Liver (tissue), 9 donors: ENCODE data around the gene LMOD3. TPM values are rescaled to one million over a fixed set of nuclear protein-coding genes. Genes with fewer than 3 reads are reported as not detected.

Experiments
- DNase-seq: peaks from one replicate; pipeline ENCODE4 v3.0.0-alpha.2; 2017; ENCODE audit warnings: low spot score
- H3K27ac ChIP-seq, 2 donors: one replicate each; pipeline ENCODE4 v1.7.0; 2013; ENCODE audit warnings: inconsistent platforms in 2 of 2, low read length in 2 of 2, control low read depth in 1 of 2, low read depth in 1 of 2, mild to moderate bottlenecking in 1 of 2
- H3K27me3 ChIP-seq, 4 donors: one replicate each; pipeline versions ENCODE4 v1.6.1 to v1.7.0; 2013; ENCODE audit warnings: low read length in 3 of 4, inconsistent platforms in 1 of 4, mild to moderate bottlenecking in 1 of 4, moderate library complexity in 1 of 4; ENCODE audit not compliant: control insufficient read depth in 4 of 4, insufficient read depth in 4 of 4
- H3K36me3 ChIP-seq, 4 donors: one replicate each; pipeline versions ENCODE4 v1.6.1 to v1.7.0; 2013; ENCODE audit warnings: low read length in 3 of 4, mild to moderate bottlenecking in 3 of 4, low read depth in 1 of 4, moderate library complexity in 1 of 4; ENCODE audit not compliant: control insufficient read depth in 4 of 4, insufficient read depth in 3 of 4
- H3K4me1 ChIP-seq, 4 donors: one replicate each; pipeline versions ENCODE4 v1.6.1 to v1.7.0; 2013; ENCODE audit warnings: low read length in 3 of 4, mild to moderate bottlenecking in 3 of 4, moderate library complexity in 1 of 4; ENCODE audit not compliant: control insufficient read depth in 4 of 4, insufficient read depth in 4 of 4
- H3K4me3 ChIP-seq, 3 donors: one replicate each; pipeline versions ENCODE4 v1.6.1 to v1.7.0; 2013; ENCODE audit warnings: low read length in 3 of 3, control low read depth in 1 of 3, low read depth in 1 of 3, mild to moderate bottlenecking in 1 of 3
- H3K9ac ChIP-seq, 2 donors: one replicate each; pipeline ENCODE4 v1.7.0; 2013; ENCODE audit warnings: low read length in 2 of 2, mild to moderate bottlenecking in 2 of 2, moderate library complexity in 2 of 2, control low read depth in 1 of 2, low read depth in 1 of 2
- H3K9me3 ChIP-seq, 4 donors: one replicate each; pipeline versions ENCODE4 v1.6.1 to v1.7.0; 2013; ENCODE audit warnings: low read length in 3 of 4; ENCODE audit not compliant: control insufficient read depth in 4 of 4
- ATF3 ChIP-seq: IDR thresholded peaks from 2 replicates; pipeline ENCODE4 v1.6.1; 2016; ENCODE audit warnings: antibody characterized with exemption
- EGR1 ChIP-seq, 2 donors: IDR thresholded peaks; 2 replicates each; pipeline ENCODE4 v1.6.1; 2016 to 2018; ENCODE audit warnings: antibody characterized with exemption in 2 of 2, low read depth in 2 of 2
- FOXA2 ChIP-seq: IDR thresholded peaks from 2 replicates; pipeline ENCODE4 v1.6.1; 2016; ENCODE audit warnings: antibody characterized with exemption
- HNF4A ChIP-seq, 2 donors: conservative IDR thresholded peaks; 2 replicates each; pipeline ENCODE4 v1.6.1; 2016; ENCODE audit warnings: antibody characterized with exemption in 2 of 2, mild to moderate bottlenecking in 2 of 2
- HNF4G ChIP-seq: IDR thresholded peaks from 2 replicates; pipeline ENCODE4 v1.6.1; 2016; ENCODE audit warnings: antibody characterized with exemption
- JUND ChIP-seq, 2 donors: IDR thresholded peaks; 2 replicates each; pipeline ENCODE4 v1.6.1; 2016; ENCODE audit warnings: antibody characterized with exemption in 2 of 2
- NR2F2 ChIP-seq: IDR thresholded peaks from 2 replicates; pipeline ENCODE4 v1.6.1; 2016; ENCODE audit warnings: antibody characterized with exemption
- RXRA ChIP-seq, 2 donors: IDR thresholded peaks; 2 replicates each; pipeline ENCODE4 v1.6.1; 2017 to 2018; ENCODE audit warnings: antibody characterized with exemption in 2 of 2, mild to moderate bottlenecking in 1 of 2
- SP1 ChIP-seq: IDR thresholded peaks from 2 replicates; pipeline ENCODE4 v1.6.1; 2018; ENCODE audit warnings: antibody characterized with exemption, mild to moderate bottlenecking
- TAF1 ChIP-seq: conservative IDR thresholded peaks from 2 replicates; pipeline ENCODE4 v1.6.1; 2016; ENCODE audit warnings: antibody characterized with exemption, mild to moderate bottlenecking
- YY1 ChIP-seq: IDR thresholded peaks from 2 replicates; pipeline ENCODE4 v1.6.1; 2016; ENCODE audit warnings: antibody characterized with exemption, mild to moderate bottlenecking
- WGBS: extraction: QIAGEN DNeasy Blood & Tissue Kit; methylation state at CpG from one replicate; pipeline ENCODE4 v1.1.7; 2013; 5-methylcytosine and 5-hydroxymethylcytosine counted together
- polyA plus RNA-seq, 2 donors: library from polyadenylated mRNA; stranded (reverse) in 1 of 2; unstranded in 1 of 2; fragments of 200-250 nt in 1 of 2; fragments of >200 nt in 1 of 2; fragmentation: Nextera tagmentation in 1 of 2; extraction: Ambion mirVana in 1 of 2; gene quantifications; one replicate each; pipeline versions ENCODE4 v1.2.1 to v1.2.3, GENCODE V29; 2013 to 2015
- total RNA-seq, 2 donors: library from RNA; depleted of rRNA; stranded (reverse); fragments of >200 nt; gene quantifications; one replicate each; pipeline ENCODE4 v1.2.3, GENCODE V29; 2014
- TF ChIP-seq, protein P1 (sequence below): IDR thresholded peaks from 2 replicates; pipeline ENCODE4 v1.6.1; 2016; ENCODE audit warnings: antibody characterized with exemption, mild to moderate bottlenecking
- TF ChIP-seq, protein P2 (sequence below): IDR thresholded peaks from 2 replicates; pipeline ENCODE4 v1.6.1; 2016; ENCODE audit warnings: antibody characterized with exemption
- TF ChIP-seq, protein P3 (sequence below): fragments of 150-350 bp; IDR thresholded peaks from 2 replicates; pipeline ENCODE4 v1.5.1; 2017; ENCODE audit warnings: improper control_type of control experiment, low read depth, low read length; ENCODE audit not compliant: missing input control
- TF ChIP-seq, protein P4 (sequence below): IDR thresholded peaks from 2 replicates; pipeline ENCODE4 v1.6.1; 2016; ENCODE audit warnings: antibody characterized with exemption
- donor health status: healthy.
- donor health status: healthy.
- donor health status: healthy.
- donor health status: healthy.
- donor health status: healthy.

The LMOD3 gene
- total and polyA plus RNA-seq, 4 donors: 0.02 to 0.04 TPM; not detected in 2

DNA sequence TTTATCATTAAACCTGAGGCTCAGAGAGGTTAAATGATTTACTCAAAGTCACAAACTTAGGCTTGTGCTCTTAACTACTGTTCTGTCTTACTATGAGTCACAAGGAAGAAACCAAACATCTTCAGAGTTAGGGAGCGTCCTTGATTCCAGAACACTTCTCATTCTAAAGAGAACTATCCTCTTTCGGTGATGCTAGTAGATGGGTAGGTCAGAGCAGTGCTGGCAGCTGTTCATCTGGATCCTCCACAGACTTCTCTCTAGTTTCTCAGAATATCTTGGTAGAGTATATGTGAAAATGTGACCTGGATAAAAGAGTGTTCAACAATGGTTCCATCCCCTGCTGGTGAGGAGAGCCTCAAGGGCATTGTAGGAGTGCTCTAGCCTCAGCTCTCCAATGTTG lies 34.3 kb downstream of the LMOD3 start:
- TF ChIP-seq YY1 (no peak), NR2F2 (no peak), EGR1 (IDR thresholded peaks at IDR 0.05; ENCODE audit: low read depth in 2 of 2) (no peak), FOXA2 (no peak), RXRA (IDR thresholded peaks at IDR 0.05) (no peak)
- peaks cover 7 to 37% (median 30%) of the 10 kb centered on the region in 4 donors for H3K4me1 ChIP-seq

GRCh38 chr3:69087030-69087791 lies 35.2 kb downstream of the LMOD3 start:
- 89% methylated on average over 3 of the region's 3 CpGs for WGBS
- Histone ChIP-seq H3K9me3 (no peaks in the 10 kb centered on the region), H3K9ac (no peak overlapping the region), H3K27me3 (no peaks in the 10 kb centered on the region), H3K36me3 (no peaks in the 10 kb centered on the region), H3K4me1 (peaks cover 7 to 33% (median 25%) of the 10 kb centered on the region in 4 donors), H3K27ac (no peak overlapping the region), H3K4me3 (no peak overlapping the region)
- TF ChIP-seq HNF4G (no peak), RXRA (IDR thresholded peaks at IDR 0.05) (no peak), SP1 (no peak), EGR1 (IDR thresholded peaks at IDR 0.05; ENCODE audit: low read depth in 2 of 2) (no peak), HNF4A (conservative IDR thresholded peaks at IDR 0.05) (no peak), FOXA2 (no peak), ATF3 (no peak), JUND (IDR thresholded peaks at IDR 0.05) (no peak), YY1 (no peak), TAF1 (no peak)
- TF ChIP-seq, protein P1, sequence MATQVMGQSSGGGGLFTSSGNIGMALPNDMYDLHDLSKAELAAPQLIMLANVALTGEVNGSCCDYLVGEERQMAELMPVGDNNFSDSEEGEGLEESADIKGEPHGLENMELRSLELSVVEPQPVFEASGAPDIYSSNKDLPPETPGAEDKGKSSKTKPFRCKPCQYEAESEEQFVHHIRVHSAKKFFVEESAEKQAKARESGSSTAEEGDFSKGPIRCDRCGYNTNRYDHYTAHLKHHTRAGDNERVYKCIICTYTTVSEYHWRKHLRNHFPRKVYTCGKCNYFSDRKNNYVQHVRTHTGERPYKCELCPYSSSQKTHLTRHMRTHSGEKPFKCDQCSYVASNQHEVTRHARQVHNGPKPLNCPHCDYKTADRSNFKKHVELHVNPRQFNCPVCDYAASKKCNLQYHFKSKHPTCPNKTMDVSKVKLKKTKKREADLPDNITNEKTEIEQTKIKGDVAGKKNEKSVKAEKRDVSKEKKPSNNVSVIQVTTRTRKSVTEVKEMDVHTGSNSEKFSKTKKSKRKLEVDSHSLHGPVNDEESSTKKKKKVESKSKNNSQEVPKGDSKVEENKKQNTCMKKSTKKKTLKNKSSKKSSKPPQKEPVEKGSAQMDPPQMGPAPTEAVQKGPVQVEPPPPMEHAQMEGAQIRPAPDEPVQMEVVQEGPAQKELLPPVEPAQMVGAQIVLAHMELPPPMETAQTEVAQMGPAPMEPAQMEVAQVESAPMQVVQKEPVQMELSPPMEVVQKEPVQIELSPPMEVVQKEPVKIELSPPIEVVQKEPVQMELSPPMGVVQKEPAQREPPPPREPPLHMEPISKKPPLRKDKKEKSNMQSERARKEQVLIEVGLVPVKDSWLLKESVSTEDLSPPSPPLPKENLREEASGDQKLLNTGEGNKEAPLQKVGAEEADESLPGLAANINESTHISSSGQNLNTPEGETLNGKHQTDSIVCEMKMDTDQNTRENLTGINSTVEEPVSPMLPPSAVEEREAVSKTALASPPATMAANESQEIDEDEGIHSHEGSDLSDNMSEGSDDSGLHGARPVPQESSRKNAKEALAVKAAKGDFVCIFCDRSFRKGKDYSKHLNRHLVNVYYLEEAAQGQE: no peak
- TF ChIP-seq, protein P2, sequence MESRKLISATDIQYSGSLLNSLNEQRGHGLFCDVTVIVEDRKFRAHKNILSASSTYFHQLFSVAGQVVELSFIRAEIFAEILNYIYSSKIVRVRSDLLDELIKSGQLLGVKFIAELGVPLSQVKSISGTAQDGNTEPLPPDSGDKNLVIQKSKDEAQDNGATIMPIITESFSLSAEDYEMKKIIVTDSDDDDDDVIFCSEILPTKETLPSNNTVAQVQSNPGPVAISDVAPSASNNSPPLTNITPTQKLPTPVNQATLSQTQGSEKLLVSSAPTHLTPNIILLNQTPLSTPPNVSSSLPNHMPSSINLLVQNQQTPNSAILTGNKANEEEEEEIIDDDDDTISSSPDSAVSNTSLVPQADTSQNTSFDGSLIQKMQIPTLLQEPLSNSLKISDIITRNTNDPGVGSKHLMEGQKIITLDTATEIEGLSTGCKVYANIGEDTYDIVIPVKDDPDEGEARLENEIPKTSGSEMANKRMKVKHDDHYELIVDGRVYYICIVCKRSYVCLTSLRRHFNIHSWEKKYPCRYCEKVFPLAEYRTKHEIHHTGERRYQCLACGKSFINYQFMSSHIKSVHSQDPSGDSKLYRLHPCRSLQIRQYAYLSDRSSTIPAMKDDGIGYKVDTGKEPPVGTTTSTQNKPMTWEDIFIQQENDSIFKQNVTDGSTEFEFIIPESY: no peak
- TF ChIP-seq, protein P3, sequence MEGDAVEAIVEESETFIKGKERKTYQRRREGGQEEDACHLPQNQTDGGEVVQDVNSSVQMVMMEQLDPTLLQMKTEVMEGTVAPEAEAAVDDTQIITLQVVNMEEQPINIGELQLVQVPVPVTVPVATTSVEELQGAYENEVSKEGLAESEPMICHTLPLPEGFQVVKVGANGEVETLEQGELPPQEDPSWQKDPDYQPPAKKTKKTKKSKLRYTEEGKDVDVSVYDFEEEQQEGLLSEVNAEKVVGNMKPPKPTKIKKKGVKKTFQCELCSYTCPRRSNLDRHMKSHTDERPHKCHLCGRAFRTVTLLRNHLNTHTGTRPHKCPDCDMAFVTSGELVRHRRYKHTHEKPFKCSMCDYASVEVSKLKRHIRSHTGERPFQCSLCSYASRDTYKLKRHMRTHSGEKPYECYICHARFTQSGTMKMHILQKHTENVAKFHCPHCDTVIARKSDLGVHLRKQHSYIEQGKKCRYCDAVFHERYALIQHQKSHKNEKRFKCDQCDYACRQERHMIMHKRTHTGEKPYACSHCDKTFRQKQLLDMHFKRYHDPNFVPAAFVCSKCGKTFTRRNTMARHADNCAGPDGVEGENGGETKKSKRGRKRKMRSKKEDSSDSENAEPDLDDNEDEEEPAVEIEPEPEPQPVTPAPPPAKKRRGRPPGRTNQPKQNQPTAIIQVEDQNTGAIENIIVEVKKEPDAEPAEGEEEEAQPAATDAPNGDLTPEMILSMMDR: no peak
- TF ChIP-seq, protein P4, sequence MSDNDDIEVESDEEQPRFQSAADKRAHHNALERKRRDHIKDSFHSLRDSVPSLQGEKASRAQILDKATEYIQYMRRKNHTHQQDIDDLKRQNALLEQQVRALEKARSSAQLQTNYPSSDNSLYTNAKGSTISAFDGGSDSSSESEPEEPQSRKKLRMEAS: no peak
- no peak for DNase-seq

More for the DNA sequence above, 34.3 kb downstream of the LMOD3 start:
- Histone ChIP-seq H3K9ac (no peak overlapping the region), H3K27ac (no peak overlapping the region), H3K4me3 (no peak overlapping the region), H3K9me3 (no peaks in the 10 kb centered on the region), H3K36me3 (no peaks in the 10 kb centered on the region), H3K27me3 (no peaks in the 10 kb centered on the region)
- 72% methylated on average over 2 of the region's 2 CpGs for WGBS
- DNase-seq: no peak
